ENCODE data around the gene NLN.

DNA sequence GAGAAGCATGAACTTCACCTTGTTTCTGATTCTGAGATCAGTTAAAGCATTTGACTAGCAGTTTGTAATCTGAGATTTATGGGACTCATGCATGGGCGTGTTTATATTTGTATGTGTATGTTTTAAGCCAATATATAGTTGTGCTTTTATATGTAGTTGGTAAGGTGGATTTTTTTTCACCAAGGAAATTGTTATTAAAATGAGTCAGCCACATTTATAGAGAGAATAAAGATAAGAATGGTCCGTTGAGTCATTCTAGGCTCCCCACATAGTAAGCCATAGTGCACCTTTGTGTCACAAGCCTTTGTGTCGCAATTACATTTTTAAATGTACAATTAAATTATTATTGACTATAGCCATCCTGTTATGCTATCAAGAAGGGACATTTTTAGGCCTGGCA, 89.0 kb downstream of the NLN start:
- TF ChIP-seq, protein P1, sequence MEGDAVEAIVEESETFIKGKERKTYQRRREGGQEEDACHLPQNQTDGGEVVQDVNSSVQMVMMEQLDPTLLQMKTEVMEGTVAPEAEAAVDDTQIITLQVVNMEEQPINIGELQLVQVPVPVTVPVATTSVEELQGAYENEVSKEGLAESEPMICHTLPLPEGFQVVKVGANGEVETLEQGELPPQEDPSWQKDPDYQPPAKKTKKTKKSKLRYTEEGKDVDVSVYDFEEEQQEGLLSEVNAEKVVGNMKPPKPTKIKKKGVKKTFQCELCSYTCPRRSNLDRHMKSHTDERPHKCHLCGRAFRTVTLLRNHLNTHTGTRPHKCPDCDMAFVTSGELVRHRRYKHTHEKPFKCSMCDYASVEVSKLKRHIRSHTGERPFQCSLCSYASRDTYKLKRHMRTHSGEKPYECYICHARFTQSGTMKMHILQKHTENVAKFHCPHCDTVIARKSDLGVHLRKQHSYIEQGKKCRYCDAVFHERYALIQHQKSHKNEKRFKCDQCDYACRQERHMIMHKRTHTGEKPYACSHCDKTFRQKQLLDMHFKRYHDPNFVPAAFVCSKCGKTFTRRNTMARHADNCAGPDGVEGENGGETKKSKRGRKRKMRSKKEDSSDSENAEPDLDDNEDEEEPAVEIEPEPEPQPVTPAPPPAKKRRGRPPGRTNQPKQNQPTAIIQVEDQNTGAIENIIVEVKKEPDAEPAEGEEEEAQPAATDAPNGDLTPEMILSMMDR (IDR thresholded peaks at IDR 0.05; ENCODE audit: low read depth, low read length, poor library complexity, severe bottlenecking) = no peak
- no peak for TF ChIP-seq EZH2phosphoT487 (IDR thresholded peaks at IDR 0.05; ENCODE audit: borderline replicate concordance, low read length)

All from DOHH2 (cell line).